RPMI7951 (cell line): ENCODE measurements around the gene ACOT7. TPM values are rescaled to one million over a fixed set of nuclear protein-coding genes. Genes with fewer than 3 reads are reported as not detected.
A peak's percentile ranks its signal among the peaks of the same experiment; 100 is the strongest.

Experiments used
- DNase-seq: peaks from one replicate; pipeline ENCODE4 v3.0.0-alpha.2; 2012; ENCODE audit warnings: low read depth
- total RNA-seq: library from RNA; depleted of rRNA; stranded (reverse); fragments of >200 nt; shearing (Covaris generic); gene quantifications from 2 replicates; pipeline ENCODE4 v1.2.3, GENCODE V29; 2014

The ACOT7 gene
- total RNA-seq, 1 experiment from 2014 or later = 142 TPM

DNA sequence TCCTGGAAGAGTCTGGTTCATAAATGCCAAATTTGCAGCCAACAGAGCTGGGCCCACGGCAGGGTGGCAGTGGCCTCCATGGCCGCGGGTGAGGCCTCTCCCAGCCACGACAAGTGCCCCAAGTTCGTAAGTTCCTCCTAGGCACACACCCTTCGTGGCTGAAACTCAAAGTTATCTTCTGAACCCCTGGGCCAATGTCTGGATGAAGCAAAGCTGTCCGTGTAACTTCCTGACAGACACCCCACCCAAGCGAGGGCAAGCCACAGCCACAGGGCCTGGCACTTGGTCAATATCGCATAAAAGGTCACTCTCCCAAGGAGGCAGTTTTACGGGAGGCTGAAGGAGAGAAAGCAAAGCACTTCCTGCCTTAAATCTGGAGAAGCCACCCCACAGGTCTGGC is 104.9 kb downstream of the ACOT7 start:
- no peak for DNase-seq

DNA sequence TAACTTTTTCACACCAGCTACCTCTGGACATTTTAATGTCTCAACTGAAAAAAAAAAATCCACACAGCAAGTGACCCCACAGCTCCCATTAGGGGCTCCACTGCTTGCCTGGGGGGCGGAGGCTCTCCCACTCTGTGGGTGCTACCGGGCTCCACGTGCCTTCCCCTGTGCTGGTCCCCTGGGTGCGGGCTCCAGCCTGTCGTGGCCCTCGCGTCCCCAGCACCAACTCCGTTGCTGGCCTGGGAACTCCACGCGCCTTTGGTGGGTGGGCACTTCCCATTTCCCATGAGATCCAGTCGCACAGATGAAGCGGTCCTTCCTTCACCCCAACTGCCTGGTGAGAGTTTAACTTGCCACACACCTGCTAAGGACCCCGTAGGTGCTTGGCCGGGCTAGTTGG is 105.5 kb downstream of the ACOT7 start:
- DNase-seq = no peak

DNA sequence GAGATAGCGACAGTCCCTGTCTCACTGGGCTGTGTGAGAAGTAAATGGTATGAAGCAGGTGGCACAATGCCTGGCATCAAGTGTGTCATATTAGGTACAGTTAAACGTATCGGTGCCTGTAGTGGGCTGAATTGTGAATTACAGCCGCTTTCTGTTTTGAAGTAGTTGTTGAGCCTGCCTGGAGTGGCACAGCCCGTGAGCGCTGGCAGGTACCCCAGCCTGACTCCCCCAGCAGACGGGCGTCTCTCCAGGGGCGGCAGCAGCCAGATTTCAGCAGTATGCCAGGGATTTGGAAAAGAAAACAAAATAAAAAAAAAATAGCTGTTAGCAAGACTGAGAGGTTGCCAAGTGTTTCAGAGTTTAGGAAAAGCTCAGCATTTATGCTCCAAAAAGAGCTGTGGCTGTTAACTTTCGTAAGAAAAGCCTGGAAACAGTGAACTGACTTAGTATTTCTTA is 106.1 kb downstream of the ACOT7 start:
- no peak for DNase-seq

DNA sequence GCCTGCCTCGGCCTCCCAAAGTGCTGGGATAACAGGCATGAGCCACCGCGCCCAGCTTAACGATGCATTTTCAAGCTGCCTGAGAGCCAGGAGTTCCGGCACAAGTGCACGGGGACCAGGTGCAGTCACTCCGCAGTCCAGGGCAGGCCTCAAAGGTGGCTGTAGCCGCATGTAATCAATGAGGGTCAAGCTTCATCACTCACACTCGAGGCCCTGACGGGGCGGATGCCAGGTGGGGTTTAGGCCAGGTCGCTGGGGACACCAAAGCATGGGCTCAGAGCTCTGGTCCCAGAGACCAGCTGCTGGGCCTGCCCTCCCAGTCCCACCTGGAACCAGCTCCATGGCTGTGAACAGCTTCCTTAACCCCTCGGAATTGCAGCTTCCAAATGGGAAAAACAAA is 106.5 kb downstream of the ACOT7 start:
- no peak for DNase-seq

GRCh38 chr1:6286266-6286665 is 107.3 kb downstream of the ACOT7 start:
- DNase-seq = no peak

DNA sequence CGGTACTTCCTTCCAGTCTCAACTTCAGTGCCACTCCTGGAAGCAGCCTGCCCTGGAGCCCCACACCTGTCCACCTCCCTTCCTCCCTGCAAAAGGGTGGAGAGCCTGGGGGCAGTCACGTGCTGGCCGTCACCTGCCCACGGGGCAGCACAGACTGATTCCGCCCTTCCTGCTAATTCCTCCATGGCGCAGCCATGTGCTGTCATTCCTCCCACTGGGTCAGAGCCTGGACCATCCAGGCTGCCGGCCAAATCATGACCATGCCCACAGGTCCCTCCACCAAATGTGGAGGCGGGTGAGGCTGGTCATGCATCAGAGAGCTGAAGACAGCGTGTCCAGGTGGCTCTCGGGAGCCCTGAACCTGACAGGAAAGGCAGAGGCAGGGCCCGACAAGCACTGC is 108.2 kb downstream of the ACOT7 start:
- DNase-seq = no peak

DNA sequence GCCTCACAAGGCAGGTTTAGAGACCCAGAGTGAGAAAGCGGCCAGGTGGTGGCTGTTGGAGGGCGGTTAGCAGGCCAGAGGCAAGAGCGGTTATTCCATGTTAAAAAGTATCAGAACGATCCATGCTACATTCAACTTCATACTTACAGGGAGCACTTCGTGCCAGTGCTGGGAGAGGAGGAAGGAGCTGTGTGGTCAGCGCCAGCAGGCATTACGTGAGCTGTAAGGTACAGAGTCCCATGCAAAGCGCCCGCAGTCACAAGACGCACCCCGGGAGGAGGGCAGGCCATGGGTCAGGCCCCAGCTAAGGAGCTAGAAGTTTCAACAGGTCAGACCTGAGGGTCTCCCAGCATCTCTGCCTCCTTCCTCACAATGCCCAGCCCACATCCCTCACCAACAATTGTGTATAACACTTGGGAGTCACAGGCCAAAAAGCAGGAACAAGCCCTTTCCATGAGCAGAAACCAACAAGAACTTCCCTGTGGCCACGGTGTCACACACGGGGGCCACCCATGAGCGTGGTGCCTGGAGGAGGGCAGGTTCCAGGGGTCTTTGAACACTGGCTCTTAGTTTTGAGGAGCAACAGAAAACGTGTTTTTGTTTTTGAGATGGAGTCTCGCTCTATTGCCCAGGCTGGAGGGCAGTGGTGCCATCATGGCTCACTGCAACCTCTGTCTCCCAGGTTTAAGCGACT is 110.8 kb downstream of the ACOT7 start:
- no peak for DNase-seq

- DNase-seq = no peak
These were observed 111.8 kb downstream of the ACOT7 start for GRCh38 chr1:6281511-6282402.

GRCh38 chr1:6280761-6281451 is 112.7 kb downstream of the ACOT7 start:
- peak; percentile 63 for DNase-seq

DNA sequence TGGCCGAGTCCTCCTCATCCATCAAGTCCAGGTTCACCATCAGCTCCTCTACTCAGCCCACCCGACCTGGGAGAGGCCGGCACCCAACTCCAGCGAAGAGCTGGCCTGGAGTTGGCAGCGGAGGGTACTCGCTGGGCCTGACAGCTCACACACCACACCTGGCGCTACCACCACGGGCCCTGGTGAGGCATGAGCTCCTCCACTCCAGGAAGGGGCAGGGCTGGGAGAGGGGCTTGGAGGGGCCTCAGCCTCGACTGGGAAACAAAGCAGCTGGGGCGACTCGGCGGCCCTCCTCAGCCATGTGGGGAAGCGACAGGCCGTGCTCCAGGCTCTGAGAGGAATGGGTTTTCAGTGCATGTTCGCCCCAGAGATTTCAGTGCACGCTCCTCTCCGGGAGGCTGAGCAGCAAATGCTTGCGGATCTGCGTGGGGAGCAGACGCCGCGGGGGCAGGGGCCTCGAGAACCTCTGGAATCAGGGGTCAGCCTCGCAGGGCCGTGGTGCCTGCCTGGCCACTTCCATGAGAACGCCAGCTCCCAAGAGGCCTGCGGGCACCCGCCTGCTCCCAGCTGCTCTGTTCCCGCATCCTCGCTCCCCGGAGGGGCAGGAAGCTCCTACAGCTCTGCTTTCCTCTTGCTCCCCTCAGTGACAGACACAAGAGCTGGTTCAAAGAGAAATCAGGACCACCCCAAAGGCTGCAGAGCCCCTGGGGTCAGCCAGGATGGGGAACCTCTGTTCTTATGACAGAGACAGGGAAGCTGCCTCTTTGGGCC is 113.8 kb downstream of the ACOT7 start:
- no peak for DNase-seq

GRCh38 chr1:6279066-6279465 is 114.5 kb downstream of the ACOT7 start:
- no peak for DNase-seq

DNA sequence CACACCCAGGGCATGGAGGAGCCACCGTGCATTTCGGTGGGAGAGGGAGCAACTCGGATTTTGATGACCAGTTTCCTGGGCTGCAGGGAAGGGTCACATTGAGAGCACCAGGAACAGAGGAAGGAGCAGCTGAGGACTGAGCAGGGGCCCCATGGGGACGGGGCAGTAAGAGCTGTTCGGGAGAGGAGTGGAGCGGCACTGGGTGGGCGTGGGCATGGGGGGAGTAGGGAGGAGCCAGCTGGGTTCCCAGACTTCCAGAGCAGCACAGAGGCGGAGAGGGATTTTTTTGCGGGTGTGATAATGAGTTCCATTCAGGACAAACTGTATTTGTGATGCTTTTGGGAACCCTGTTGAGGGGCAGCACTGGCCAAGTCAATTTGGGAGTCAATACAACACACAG is 115.3 kb downstream of the ACOT7 start:
- DNase-seq = no peak

GRCh38 chr1:6276811-6277555 is 116.6 kb downstream of the ACOT7 start:
- no peak for DNase-seq

DNA sequence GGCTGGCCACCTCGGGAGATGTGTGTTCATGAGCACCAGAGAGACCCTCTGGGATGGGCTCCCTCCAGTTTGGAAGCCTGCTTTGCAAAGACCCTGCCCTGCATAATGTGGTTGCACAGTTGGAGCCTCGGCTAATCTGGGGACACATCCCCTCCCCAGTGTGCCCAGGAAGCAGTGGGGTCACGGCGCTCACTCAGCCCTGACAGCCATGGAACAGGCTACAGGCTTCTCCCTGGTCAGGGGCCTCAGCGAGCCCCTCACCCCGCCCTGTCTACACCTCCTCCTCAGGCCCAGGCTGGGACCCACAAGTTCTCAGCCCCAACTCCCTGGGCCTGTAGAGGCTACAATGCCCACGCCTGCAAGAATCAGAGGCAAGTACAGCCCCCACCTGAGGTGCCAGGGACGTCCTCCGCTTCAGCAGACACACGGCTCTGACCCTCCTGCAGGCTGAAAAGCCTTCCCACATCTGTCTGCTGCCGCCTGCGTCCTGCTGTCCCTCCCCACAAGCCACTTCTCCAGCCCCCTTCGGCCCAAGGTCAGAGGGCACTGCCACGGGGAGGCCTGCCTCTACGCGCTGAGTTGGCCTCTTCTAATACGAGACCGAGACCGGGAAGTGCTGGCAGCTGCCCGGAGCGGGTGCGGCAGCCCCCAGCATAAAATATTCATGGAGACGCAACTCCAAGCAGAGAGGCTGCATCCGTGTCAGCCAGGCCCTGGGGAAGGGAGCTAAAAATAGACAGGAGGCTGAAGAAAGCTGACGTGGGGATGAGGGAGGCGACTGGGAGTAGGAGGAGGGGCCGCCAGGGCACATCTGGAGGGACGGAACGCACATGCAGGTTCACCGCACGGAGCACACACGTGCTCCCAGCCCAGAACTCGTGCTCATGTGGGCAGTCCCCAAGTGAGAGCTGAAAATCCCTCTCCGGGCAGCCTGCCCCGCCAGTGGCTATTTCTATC is 117.5 kb downstream of the ACOT7 start:
- DNase-seq = peak; percentile 95

DNA sequence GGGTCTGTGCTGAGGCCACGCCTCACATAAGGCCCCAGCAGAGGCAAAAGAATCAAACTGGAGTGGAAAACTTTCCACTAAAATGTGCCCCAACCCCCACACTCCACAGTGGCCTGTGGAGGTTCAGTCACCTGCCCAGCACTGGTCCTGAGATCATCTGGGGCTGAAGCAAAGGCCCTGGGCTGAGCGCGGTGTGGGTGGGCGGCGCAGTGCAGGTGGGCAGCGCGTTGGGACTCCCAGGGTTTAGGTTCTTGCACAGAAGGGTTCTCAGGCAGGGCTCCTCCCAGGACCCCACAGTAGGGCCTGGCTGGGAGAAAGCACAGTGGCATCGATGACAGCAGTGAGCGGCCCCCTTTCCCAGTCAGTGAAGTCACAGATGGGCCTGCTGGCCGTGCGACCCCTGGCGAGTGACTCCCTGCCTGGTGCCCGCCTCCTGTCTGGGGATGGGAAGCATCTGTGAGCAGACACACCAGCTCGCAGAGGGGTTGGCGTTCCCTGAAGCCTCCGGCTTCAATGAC is 118.9 kb downstream of the ACOT7 start:
- no peak for DNase-seq

DNA sequence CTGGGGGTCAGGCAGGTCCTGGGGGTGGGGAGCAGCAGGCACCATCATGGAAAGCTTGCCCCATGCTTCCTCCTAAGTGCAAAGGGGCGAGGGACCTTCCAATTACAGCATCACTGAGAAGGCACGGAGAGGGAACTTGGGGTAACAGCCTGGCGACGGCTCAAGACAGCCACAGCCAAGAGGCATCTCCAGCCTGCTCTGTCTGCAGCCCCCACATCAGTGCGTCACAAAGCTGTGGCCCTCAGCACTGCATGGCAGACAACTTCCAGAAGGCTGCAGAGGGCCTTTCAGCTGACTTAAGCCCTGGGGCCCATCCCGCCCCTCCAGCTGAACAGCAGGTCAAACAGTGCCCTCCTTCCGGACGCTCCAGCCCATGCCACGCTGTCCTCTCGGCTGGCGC is 119.5 kb downstream of the ACOT7 start:
- DNase-seq = no peak

- DNase-seq = peak; percentile 82
These were observed 120.1 kb downstream of the ACOT7 start for GRCh38 chr1:6273380-6273891.

GRCh38 chr1:6272868-6273267 is 120.7 kb downstream of the ACOT7 start:
- no peak for DNase-seq

DNA sequence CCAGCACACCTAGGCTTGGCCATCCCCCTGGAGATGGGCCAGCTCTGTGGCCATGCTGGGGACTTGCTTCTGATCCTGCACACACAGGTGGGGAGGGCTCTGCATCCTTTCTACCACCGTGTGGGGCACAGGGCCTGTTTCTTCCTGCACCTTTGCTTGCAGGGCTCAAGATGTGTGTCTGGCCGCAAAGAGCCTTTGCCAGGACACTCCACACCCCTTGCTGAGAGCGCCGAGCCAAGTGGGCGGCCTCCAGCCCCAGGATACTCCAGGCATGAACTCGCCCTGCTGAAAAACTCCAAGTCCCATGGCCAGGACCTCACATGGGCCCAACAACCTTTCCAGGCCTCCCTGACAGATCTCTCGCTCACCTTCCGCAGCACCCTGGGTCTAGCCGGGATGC is 121.1 kb downstream of the ACOT7 start:
- DNase-seq = no peak
